ENCODE data around the gene SAA4.

DNA sequence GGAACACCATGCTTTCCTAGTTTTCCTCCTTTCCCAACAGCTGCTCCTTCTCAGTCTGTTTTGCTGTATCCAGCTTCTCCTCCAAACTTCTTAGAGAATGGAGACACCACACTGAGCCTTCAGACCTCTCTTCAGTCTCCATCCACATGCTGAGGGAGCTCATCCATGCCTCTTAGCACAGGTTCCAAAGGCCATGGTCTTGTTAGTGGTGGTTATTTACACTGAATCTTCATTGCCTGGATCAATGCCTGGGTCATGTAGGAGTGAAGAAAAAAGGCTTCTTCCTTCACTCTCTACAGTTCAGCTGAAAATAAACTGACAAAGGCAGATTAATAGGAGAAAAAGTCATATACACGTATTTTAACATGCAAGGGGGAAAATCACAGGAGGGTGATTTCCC is 3.1 kb upstream of the SAA4 start:
- no peak for TF ChIP-seq POLR2A (IDR thresholded peaks at IDR 0.05; ENCODE audit: low read depth, low read length)
- TF ChIP-seq POLR2AphosphoS5 (IDR thresholded peaks at IDR 0.05; ENCODE audit: low read depth, low read length), result no peak
- TF ChIP-seq PAX5 (IDR thresholded peaks at IDR 0.05; ENCODE audit: insufficient read depth, low read length, severe bottlenecking), result no peak
- no peak for TF ChIP-seq TAF1 (IDR thresholded peaks at IDR 0.05; ENCODE audit: low read depth, low read length)
